Spleen (tissue), 11 donors: Measurements from ENCODE around the gene HIGD1A. TPM values are rescaled to one million over a fixed set of nuclear protein-coding genes. Genes with fewer than 3 reads are reported as not detected.

Experiments
- DNase-seq: peaks from one replicate; pipeline ENCODE4 v3.0.0-alpha.2; 2020
- H3K27ac ChIP-seq, 8 donors: fragments of 200-600 bp; sonication (generic) in 7 of 8; 1 replicate in 4 of 8; 2 replicates in 4 of 8; pipeline versions ENCODE4 v1.5.0 to v1.8.0; 2016 to 2021; ENCODE audit warnings: inconsistent platforms in 4 of 8, mild to moderate bottlenecking in 4 of 8, moderate library complexity in 1 of 8
- H3K27me3 ChIP-seq, 7 donors: fragments of 200-600 bp; sonication (generic) in 6 of 7; replicated peaks in 1 of 7; 1 replicate in 4 of 7; 2 replicates in 3 of 7; pipeline versions ENCODE4 v1.5.0 to v1.8.0; 2016 to 2021; ENCODE audit warnings: inconsistent platforms in 3 of 7, mild to moderate bottlenecking in 1 of 7
- H3K36me3 ChIP-seq, 6 donors: fragments of 200-600 bp; sonication (generic) in 5 of 6; 1 replicate in 4 of 6; 2 replicates in 2 of 6; pipeline versions ENCODE4 v1.5.0 to v1.8.0; 2016 to 2021; ENCODE audit warnings: inconsistent platforms in 2 of 6
- H3K4me1 ChIP-seq, 6 donors: fragments of 200-600 bp; sonication (generic) in 5 of 6; 1 replicate in 3 of 6; 2 replicates in 3 of 6; pipeline versions ENCODE4 v1.5.0 to v1.8.0; 2016 to 2021; ENCODE audit warnings: inconsistent platforms in 3 of 6
- H3K4me3 ChIP-seq, 8 donors: fragments of 200-600 bp; sonication (generic) in 7 of 8; 1 replicate in 4 of 8; 2 replicates in 4 of 8; pipeline versions ENCODE4 v1.5.0 to v1.8.0; 2016 to 2021; ENCODE audit warnings: inconsistent platforms in 4 of 8, mild to moderate bottlenecking in 4 of 8, moderate library complexity in 2 of 8
- H3K9me3 ChIP-seq, 8 donors: fragments of 200-600 bp; sonication (generic) in 7 of 8; 1 replicate in 4 of 8; 2 replicates in 4 of 8; pipeline versions ENCODE4 v1.5.0 to v1.8.0; 2016 to 2021; ENCODE audit warnings: inconsistent platforms in 4 of 8
- POLR2A ChIP-seq, 3 donors: fragments of 450-650 bp; IDR thresholded peaks; one replicate each; pipeline ENCODE4 v1.5.1; 2017; ENCODE audit warnings: antibody characterized with exemption in 3 of 3, mild to moderate bottlenecking in 1 of 3
- POLR2AphosphoS5 ChIP-seq, 3 donors: sonication (generic); formaldehyde crosslinking; IDR thresholded peaks; one replicate each; pipeline ENCODE4 v1.5.1; 2017; ENCODE audit warnings: antibody characterized with exemption in 3 of 3
- WGBS, 5 donors: extraction: QIAGEN DNeasy Blood & Tissue Kit in 3 of 5; methylation state at CpG; one replicate each; pipeline versions ENCODE4 v1.1.5 to v1.1.7; 2013 to 2018; 5-methylcytosine and 5-hydroxymethylcytosine counted together
- intact Hi-C: fragments of 100-400 bp; cut with DNase I; formaldehyde crosslinking; loops from one replicate; pipeline ENCODE4 v1.15.0; 2023; ENCODE audit warnings: low total_unique reads
- polyA plus RNA-seq, 3 donors: library from polyadenylated mRNA; stranded (reverse); fragments of 200-250 nt; gene quantifications; one replicate each; pipeline ENCODE4 v1.2.1, GENCODE V29; 2013
- total RNA-seq, 7 donors: library from RNA; depleted of rRNA in 3 of 7; stranded (reverse); fragments of >200 nt in 3 of 7; fragmentation: NEBNext Ultra II Directional in 4 of 7; extraction: Animal tissue kit (Norgen Biotek cat#: 25700) in 4 of 7; gene quantifications; one replicate each; pipeline versions ENCODE4 v1.1.0 to v1.2.1, GENCODE V29; 2016 to 2021
- TF ChIP-seq, protein P1 (sequence below), 11 experiments: fragments of 200-600 bp in 7 of 11; fragments of 450-650 bp in 4 of 11; sonication (generic) in 4 of 11; IDR thresholded peaks in 8 of 11; conservative IDR thresholded peaks in 3 of 11; 1 replicate in 7 of 11; 2 replicates in 4 of 11; pipeline versions ENCODE4 v1.4.0 to v1.8.0; 2016 to 2021; ENCODE audit warnings: antibody characterized with exemption in 11 of 11, inconsistent platforms in 4 of 11, mild to moderate bottlenecking in 1 of 11
- donor health status: healthy with polysubstance abuse.
- donor health status: DM: no; HTN: no; CAD: no; lungs with moderate emphysema.
- donor health status: DM: no; HTN: no; CAD: no.
- donor health status: Bipolar disorder and iron deficiency.
- donor health status: healthy.
- donor health status: DM: no; HTN: no; CAD: no.
- donor health status: DM: yes; HTN: yes; CAD: no.

HIGD1A gene
- total and polyA plus RNA-seq, 10 donors: 39.4 to 89.0 (median 59.6) TPM

GRCh38 chr3:42826141-42826540, 21.9 kb upstream of the HIGD1A start:
- Histone ChIP-seq H3K36me3 (no peaks in the 10 kb centered on the region), H3K4me3 (no peak overlapping the region), H3K4me1 (peaks cover 0 to 7% (median 2%) of the 10 kb centered on the region in 6 donors), H3K27ac (no peak overlapping the region), H3K9me3 (no peaks in the 10 kb centered on the region), H3K27me3 (no peaks in the 10 kb centered on the region)
- DNase-seq: no peak
- intact Hi-C loops: no loop called here
- TF ChIP-seq, protein P1, sequence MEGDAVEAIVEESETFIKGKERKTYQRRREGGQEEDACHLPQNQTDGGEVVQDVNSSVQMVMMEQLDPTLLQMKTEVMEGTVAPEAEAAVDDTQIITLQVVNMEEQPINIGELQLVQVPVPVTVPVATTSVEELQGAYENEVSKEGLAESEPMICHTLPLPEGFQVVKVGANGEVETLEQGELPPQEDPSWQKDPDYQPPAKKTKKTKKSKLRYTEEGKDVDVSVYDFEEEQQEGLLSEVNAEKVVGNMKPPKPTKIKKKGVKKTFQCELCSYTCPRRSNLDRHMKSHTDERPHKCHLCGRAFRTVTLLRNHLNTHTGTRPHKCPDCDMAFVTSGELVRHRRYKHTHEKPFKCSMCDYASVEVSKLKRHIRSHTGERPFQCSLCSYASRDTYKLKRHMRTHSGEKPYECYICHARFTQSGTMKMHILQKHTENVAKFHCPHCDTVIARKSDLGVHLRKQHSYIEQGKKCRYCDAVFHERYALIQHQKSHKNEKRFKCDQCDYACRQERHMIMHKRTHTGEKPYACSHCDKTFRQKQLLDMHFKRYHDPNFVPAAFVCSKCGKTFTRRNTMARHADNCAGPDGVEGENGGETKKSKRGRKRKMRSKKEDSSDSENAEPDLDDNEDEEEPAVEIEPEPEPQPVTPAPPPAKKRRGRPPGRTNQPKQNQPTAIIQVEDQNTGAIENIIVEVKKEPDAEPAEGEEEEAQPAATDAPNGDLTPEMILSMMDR (IDR thresholded peaks at IDR 0.05 in 8 of 11, conservative IDR thresholded peaks at IDR 0.05 in 3 of 11): no peak
- TF ChIP-seq POLR2AphosphoS5 (IDR thresholded peaks at IDR 0.05): no peak
- TF ChIP-seq POLR2A (IDR thresholded peaks at IDR 0.05): no peak

DNA sequence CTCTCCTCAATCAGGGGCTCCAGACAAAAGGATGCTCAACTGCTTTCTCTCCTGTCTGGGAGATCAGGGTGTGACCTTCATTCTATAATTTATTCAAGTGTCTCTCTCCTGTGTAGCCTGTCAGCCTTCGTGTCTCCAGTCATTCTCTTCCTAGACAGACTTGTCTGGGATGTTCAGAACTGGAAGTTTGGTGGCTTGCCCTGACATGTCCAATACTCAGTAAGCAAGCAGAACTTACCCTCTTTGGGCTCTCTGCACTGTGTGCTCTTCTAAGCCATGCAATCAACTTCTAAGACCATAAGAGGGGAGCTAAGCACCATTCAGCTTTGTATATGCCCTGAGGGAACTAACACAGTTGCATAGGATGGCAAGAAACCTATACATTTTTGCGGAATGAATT, 19.1 kb upstream of the HIGD1A start:
- Histone ChIP-seq H3K9me3 (no peaks in the 10 kb centered on the region), H3K4me3 (no peak overlapping the region), H3K27me3 (no peaks in the 10 kb centered on the region), H3K4me1 (no peaks in the 10 kb centered on the region), H3K27ac (no peak overlapping the region), H3K36me3 (no peaks in the 10 kb centered on the region)
- intact Hi-C loops: no loop called here
- WGBS, 5 donors: 61 to 78% (median 75%) methylated on average over 2 of the region's 2 CpGs
- no peak for TF ChIP-seq POLR2AphosphoS5 (IDR thresholded peaks at IDR 0.05)
- TF ChIP-seq, protein P1 (IDR thresholded peaks at IDR 0.05 in 8 of 11, conservative IDR thresholded peaks at IDR 0.05 in 3 of 11): no peak
- no peak for TF ChIP-seq POLR2A (IDR thresholded peaks at IDR 0.05)
- DNase-seq: no peak

DNA sequence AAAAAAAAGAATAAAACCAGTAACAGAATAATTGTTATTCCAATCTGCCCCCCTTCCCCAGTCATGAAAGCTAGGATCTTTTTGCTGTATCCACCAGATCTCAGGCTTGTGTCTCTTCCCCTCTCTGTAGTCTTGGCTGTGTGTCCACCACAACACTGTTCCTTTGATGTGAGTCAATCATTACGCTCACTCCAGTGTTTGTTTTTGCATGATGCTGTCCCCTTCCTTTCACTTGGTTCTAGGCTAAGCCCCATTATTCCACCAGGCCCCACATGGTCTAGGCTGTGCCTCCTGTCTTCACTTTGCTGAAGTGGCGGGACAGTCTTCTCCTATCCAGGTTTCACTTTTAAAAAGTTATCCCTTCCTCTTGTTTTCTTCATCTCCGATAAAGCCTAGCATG, 18.5 kb upstream of the HIGD1A start:
- Histone ChIP-seq H3K27ac (no peak overlapping the region), H3K9me3 (no peaks in the 10 kb centered on the region), H3K4me1 (no peaks in the 10 kb centered on the region), H3K4me3 (no peak overlapping the region), H3K36me3 (no peaks in the 10 kb centered on the region), H3K27me3 (no peaks in the 10 kb centered on the region)
- 88 to 94% (median 91%) methylated on average over 3 of the region's 3 CpGs for whole genome bisulfite sequencing, 5 donors
- TF ChIP-seq, protein P1 (IDR thresholded peaks at IDR 0.05 in 8 of 11, conservative IDR thresholded peaks at IDR 0.05 in 3 of 11): no peak
- TF ChIP-seq POLR2A (IDR thresholded peaks at IDR 0.05) (no peak), POLR2AphosphoS5 (IDR thresholded peaks at IDR 0.05) (no peak)
- DNase-seq: no peak
- intact Hi-C loops: no loop called here

DNA sequence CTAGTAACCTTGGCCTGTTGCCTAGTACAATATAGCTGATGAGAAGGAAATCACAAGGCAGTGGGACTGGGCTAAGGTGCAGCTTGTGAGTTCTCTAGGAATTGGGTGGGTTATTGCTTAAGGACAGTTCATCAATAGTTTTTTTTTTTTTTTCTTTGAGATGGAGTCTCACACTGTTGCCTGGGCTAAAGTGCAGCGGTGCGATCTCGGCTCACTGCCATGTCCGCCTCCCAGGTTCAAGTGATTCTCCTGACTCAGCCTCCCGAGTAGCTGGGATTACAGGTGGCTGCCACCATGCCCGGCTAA, 16.4 kb upstream of the HIGD1A start:
- no peak overlapping the region for H3K4me3 ChIP-seq
- H3K36me3 ChIP-seq: no peaks in the 10 kb centered on the region
- no peak for DNase-seq
- intact Hi-C loops: no loop called here
- TF ChIP-seq POLR2A (IDR thresholded peaks at IDR 0.05) (no peak), POLR2AphosphoS5 (IDR thresholded peaks at IDR 0.05) (no peak)
- TF ChIP-seq, protein P1 (IDR thresholded peaks at IDR 0.05 in 8 of 11, conservative IDR thresholded peaks at IDR 0.05 in 3 of 11): no peak
- no peaks in the 10 kb centered on the region for H3K4me1 ChIP-seq
- 77 to 97% (median 89%) methylated on average over 6 of the region's 6 CpGs for WGBS, 5 donors
- no peak overlapping the region for H3K27ac ChIP-seq
- H3K9me3 ChIP-seq: no peaks in the 10 kb centered on the region
- H3K27me3 ChIP-seq: no peaks in the 10 kb centered on the region
